ENCODE measurements around the gene ALDH3A1.

Gene ALDH3A1

GRCh38 chr17:19740933-19741332 is 7.2 kb downstream of the ALDH3A1 start:
- no peak for DNase-seq

GRCh38 chr17:19739241-19740201 is 8.6 kb downstream of the ALDH3A1 start:
- no peak for DNase-seq

- no peak for DNase-seq
Measured at GRCh38 chr17:19738757-19739156, 9.3 kb downstream of the ALDH3A1 start.

GRCh38 chr17:19738073-19738449 is 10.0 kb downstream of the ALDH3A1 start:
- DNase-seq: no peak

- no peak for DNase-seq
Measured at GRCh38 chr17:19737305-19738072, 10.6 kb downstream of the ALDH3A1 start.

GRCh38 chr17:19736071-19736470 is 12.0 kb downstream of the ALDH3A1 start:
- DNase-seq: no peak

GRCh38 chr17:19733953-19734526 is 14.1 kb downstream of the ALDH3A1 start:
- no peak for DNase-seq

- no peak for DNase-seq
Measured at GRCh38 chr17:19731626-19732025, 16.5 kb downstream of the ALDH3A1 start.

GRCh38 chr17:19730843-19731242 is 17.3 kb downstream of the ALDH3A1 start:
- no peak for DNase-seq

- DNase-seq: no peak
Measured at GRCh38 chr17:19729900-19730299, 18.2 kb downstream of the ALDH3A1 start.

- DNase-seq: peak; percentile 85
Measured at GRCh38 chr17:19728084-19728495, 20.0 kb downstream of the ALDH3A1 start.

GRCh38 chr17:19727501-19728078 is 20.5 kb downstream of the ALDH3A1 start:
- DNase-seq: peak; percentile 54

- DNase-seq: no peak
Measured at GRCh38 chr17:19726631-19727376, 21.3 kb downstream of the ALDH3A1 start.

GRCh38 chr17:19725486-19725885 is 22.6 kb downstream of the ALDH3A1 start:
- DNase-seq: no peak

GRCh38 chr17:19724501-19725420 is 23.3 kb downstream of the ALDH3A1 start:
- no peak for DNase-seq

GRCh38 chr17:19723964-19724363 is 24.1 kb downstream of the ALDH3A1 start:
- no peak for DNase-seq

- DNase-seq: no peak
Measured at GRCh38 chr17:19720631-19721426, 27.3 kb downstream of the ALDH3A1 start.

- no peak for DNase-seq
Measured at GRCh38 chr17:19720210-19720475, 28.0 kb downstream of the ALDH3A1 start.

GRCh38 chr17:19719355-19720209 is 28.5 kb downstream of the ALDH3A1 start:
- no peak for DNase-seq
